ENCODE measurements around the gene PHF19.

Gene PHF19

DNA sequence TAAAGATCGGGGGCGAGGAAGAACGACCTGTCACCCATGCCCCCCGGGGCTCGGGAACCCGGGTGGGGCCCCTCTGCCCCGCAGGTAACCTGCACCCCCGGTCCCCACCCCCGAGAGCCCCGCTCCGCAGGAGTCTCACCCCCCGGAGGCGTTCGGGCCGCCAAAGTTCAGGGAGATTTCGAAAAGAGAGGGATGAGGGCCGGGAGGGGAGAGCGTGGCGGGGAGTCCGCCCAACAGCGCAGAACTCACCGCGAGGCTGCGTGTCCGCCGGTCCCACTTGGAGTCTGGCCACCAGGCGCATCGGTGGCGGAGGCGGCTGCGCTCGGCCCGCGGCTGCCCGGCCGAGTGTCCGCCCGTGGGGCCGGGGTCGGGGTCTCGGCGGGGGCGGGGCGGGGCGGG is at the start of gene PHF19:
PHF19 (minus strand) TSS at position 347 of the 399 bp plus-strand sequence. CDS start 2,447 bp downstream, outside the sequence.
- DNase-seq = peak in 1 of 4 experiments; percentile 47

DNA sequence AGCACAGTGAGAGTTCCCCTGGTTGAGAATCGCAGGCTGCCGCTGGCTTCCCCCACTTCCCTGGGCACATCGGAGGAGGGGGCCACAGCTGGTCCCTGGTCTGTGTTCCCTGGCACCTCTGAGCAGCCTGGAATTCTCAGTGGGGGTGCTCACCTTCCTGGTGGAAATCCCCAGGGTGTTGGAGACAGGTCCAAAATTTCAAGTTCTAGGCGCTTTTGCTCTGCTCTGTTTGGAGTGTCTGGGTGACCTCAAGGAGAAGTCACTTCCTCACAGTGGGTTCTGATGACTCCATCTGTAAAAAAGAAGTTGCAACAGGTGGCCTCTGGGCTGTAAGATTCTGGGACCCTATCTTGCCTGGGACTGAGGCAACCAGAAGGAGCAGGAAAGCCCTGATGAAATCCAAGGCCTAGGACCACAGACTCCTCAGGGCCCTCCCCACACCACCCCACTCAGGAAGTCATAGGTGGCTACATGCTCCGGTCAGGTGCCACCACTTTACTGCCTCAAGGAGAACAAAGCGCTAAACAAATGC is 49.5 kb upstream of the PHF19 start, which contains the start of gene TRAF1:
TRAF1 (minus strand) TSS at position 400 of the 532 bp plus-strand sequence. CDS start 721 bp downstream, outside the sequence.
- no peak for DNase-seq

DNA sequence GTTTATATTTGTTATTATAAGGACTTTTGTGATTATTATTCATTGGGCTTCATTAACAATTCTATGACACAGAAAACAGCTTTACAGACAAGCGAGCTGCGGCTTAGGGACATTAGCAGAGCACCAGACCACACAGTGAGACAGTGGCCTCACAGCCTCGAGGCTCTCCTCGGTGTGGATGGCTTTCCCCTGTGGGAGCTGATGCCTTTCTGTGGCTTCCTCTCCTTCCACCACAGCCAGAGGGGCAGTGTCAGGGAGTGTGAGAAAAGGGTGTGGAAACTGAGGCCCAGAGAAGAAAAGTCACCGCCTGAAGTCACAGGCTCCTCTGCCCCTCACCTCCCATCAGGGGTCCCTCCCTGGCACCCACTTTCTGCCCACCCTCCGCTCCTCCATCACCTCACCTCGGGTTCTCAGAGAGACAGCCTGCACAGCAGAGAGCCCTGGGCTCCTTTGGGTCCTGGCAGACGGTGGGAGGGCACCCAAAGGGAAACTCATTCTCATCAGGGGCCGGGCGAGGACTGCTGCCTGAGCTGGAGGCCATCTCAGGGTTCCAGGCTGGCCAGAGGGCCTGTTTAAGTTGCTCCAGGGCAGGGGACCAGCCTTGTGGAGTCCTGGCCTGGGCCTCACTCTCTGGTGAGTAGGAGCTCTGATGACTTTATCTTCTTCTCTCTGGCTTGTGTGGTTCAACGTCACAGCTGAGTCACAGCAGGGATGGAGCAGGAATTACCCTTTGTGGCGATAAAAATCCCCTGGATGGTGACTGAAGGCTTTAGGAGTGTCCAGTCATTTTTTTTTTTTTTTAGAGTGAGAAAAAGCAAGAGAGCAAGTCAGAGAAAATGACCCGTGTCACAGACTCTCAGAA is 48.8 kb upstream of the PHF19 start:
- peak in 2 of 4 experiments; percentile 22 to 28 for DNase-seq

DNA sequence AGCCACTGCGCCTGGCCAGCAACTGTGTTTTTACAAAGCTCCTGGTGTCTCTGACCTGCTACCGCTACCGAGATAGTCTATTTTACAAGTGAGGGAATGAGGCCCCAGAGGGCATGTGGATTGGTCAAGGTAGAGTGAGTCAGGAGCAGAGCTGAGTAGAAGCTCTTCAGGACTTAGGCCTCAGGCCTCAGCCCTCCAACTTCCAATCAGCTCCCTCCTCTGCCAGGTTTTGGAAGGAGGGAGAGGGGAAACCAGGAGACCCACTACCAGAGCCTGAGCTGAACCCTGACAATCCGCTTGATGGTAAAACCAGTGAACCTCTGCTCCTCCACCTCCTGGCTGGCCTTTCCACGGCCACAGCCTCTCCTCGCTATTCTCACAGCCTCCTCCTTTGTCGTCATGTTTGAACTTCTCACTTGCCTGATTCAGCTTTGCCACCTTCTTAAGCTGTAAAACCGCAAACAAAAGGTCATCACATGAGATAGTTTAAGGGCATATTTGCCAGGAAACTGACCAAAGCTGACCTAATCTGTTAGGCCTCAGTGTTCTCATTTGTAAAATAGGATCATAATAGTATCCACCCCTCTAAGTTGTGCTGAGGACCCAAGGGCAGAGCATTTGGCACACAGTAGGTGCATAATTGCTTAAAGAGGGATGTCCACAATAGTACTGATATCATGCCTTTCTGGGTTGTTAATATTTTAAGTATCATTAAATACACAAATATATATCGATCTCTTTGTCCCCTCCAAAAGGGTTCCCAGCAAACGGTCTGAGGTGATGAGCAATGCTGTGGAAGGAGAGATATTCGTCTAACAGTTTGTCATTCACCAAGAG is 47.9 kb upstream of the PHF19 start:
- no peak for DNase-seq

DNA sequence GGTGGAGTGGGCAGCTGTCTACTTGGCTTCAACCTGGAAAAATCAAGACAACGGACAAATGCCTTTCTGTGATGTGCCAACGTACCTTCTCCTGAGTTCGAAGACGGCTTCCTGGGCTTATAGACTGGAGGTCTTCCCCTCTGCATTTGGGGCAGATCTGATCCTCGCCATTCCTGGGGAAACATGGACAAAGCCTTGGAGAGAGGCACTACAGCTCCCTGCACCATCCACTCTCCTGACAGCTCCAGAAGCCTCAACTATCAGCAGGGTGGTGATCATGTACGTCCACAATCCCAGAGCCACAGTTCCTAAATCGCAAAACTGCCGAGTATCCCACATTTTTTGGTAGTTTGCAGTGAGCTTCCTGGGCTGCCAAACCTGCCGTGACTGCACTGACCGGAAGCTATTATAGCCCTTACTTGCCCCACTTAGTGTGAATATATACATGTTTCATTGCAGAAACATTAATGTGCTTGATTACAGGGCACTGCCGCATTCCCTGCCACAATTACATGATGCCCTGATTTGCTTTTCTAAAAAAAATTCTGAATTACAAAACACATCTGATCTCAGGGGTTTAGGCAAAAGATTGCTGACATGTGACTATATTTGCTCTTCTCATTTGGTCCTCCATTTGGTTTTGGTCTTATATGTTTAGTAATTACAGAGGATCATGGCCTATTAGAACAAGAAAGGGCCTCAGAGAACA is 46.8 kb upstream of the PHF19 start:
- no peak for DNase-seq

DNA sequence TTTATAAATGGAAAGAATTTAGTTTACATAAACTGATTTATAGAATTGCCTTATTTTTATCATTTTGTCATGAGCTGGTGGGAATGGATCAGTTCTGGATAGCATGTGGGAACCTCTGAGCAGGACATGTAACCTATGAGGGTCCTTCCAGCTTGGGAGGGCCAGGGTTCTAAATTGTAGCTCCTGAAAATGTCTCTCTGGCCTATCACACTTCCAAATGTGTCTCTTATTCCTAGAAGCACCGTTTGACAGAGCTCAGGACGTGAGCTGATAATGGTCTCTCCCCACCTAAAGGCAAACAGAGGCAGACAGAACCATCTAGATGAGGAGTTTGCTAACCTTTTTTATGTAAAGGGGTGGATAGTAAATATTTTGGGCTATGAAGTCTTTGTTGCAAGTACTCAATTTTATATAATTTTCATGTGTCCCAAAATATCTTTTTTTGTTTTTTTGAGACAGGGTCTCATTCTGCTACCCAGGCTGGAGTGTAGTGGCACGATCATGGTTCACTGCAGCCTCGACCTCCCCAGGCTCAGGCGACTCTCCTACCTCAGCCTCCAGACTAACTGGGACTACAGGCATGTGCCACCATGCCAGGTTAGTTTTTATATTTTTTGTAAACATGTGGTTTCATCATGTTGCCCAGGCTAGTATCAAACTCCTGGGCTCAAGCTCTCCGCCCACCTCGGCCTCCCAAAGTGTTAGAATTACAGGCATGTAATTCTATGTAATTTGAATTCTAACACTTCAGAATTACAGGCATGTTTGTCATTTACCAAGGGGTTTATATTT is 45.6 kb upstream of the PHF19 start:
- no peak for DNase-seq

DNA sequence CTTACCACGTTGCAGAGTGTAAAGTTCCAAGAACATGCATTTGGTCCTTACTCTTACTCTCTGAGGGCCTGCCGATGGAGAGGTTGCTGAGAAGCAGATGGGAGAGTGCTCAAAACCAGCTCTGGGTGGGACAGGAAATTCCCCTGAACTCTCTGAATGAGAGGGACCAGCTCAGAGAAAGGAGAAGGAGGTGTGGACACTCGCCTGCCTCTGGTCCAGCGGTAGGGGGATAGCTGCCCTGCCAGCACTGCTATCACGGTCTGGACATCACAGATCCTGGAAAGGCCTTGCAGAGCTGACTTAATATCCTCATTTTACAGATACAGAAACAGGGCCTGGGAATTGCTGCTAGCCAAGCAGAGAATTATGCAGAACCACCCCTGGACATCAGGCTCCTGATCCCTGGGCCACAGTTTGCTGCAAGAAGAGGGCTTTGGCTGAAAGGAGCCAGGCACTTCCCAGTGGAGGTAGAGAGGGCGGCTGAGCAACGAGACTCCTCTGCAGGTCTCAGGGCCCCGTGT is 44.7 kb upstream of the PHF19 start:
- DNase-seq = no peak

DNA sequence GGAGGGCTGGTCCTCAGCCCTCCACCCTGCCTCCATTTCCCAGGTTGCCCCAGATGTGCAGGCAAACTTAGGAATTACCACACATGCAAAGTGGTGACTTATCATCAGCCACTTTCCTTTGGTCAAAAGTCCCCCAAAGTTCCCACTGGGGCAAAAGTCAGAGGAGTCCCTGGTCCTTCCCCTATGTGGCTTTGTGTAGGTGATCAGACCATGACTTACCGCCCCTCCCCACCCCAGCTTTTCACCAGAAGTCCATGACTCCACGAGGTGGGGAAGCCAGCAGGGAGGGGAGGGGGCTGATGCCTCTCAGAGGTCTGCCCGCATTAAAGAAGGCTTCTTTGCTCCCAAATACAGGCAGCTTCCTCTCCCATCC is 43.8 kb upstream of the PHF19 start:
- no peak for DNase-seq

DNA sequence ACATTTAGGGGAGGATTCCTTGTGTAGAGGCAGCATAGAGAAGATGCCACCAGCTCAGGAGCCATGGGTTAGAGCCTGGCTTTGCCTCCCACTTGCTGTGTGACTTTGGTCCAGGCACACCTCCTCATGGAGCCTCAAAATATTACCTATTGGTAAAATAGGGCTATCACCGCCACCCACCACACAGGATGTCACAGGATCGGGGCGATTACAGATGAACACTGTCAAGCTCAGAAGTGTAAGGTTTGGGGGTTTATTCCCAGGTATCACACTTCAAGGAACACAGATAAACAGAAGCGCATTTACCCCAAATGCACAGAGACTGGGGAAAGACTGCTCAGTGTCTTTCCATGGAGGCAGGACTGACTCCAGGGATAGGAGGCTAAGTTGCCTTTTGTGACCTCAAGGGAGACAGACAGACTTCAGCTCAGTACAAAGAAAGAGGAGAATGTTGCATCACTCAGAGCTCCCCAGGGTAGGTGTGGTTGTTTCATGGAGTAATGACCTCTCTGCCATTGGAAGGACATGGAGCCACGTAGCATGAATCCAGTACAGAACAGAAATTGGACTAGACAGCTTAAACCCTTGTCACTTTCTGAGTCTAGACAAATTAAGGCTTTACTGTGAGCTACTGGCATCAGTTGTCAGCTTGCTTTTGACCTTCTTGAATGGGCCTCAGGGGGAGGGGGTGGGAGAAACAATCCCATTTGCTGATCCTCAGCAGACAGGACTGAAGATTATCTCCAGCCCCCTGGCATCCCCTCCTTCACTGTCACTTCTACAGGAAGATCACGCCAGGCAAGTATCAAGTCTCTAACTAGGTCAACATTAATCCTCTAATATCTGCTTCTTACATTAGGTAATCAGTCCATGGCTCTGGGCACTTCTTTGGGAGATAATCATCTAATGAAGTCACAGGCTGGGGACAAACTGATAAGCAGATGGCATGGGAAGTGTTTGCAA is 43.1 kb upstream of the PHF19 start:
- DNase-seq = no peak

DNA sequence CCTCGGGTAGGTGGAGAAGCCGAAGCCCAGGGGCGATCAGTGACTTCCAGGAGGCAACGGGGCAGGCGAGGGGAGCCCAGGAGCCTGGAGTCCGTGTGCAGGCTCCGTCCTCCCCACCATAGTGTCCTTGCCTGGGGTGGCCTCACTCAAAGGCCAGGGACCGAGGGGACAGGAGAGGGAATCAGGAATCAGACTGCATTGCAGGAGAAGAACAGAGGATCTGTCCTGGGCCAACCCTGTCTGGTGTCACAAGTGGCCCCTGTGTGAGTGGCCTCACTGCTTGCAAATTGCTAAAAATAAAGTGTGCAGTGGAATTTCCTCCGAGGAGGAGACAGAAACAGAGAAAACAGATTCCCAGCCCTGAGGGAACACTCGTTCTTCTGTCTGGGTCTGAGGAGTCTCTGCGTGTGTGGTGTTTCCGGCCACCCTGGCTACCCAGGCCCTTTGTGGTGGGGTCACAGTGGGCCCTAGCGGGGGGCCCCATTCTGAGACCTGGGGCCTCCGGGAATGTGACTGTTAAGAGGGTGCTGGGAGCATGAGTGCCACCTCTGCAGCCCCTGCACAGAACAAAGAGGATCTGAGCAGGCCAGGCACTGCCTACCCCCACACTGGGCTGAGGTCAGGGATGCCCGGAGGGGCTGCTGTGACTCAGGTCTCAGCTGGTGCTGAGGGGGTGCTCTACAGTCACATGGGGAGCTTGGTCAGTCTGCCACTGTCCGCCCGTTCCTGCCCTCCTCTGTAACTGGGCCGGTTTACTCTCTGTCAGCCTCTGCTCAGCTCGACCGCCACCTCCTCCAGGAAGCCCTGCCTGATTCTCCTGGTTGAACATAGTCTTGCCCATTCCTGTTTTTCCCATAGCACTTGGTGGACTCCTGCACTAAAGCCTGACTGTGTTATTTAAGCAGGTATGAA is 42.2 kb upstream of the PHF19 start:
- no peak for DNase-seq

DNA sequence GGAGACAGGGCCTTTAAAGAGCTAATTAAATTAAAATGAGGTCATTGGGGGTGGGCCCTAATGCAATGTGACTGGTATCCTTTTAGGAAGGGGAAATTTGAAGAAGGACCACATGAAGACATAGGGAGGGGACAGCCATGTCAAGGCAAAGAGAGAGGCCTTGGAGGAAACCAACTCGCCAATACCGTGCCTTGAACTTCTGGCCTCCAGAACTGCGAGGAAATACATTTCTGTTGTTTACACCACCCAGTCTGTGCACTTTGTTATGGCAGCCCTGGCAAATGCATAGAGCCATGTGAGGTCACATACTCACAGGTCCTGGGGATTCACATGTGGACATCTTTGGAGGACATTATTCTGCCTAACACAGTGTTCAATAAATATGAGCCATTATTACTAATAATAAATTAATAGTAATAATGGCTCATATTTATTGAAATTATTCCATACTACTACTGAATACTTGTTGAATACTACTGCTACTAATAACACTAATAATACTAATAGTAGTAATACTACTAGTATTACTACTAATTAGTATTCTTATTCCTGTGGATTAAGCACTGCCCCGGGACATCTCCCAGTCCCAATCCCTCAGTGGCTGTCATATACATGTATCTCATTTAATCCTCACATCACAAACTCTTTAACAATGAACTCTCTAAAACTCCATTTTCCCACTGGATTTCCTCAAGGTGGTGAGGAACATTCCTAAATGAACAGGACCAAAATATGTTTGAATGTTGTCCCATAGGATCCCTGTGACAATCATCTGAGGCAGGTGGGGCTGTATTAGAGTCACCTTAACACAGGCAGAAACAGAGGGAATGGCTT is 41.2 kb upstream of the PHF19 start:
- DNase-seq = no peak

DNA sequence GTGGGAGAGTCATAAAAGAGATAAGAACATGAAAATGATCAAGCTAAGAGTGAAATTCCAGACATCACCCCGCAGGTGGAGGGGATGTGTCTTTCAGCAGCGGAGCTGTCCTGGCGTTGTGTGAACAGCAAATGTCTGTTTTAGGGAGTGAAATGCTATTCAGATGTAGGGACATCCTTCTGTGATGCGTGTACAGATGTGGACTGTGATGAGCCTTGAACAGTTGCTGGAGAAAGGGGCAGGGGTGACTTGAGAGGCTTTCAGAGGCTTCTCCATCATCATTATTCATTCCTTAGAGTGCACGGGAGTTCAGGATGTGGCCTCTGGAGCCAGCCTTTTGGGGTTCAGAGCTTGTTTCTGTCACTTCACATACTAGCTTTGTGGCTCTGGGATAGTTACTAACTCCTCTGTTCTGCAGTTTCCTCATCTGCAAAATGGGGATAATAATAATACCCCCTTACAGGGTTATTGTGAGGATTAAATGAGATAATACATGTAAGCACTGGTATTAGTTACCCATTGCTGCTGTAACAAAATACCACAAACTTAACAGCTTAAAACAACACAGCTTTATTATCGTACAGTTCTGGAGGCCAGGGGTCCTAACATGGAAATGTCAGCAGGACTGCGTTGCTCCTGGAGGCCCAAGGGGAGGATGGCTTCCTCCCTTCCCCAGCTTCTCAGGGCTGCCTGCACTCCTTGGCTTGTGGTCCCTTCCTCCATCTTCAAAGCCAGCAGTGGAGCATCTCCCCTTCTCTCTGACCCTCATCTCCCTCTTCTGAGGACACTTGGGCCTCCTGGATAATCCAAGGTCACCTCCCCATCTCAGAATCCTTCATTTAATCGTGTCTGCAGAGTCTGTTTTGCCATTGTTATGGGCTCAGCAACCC is 40.2 kb upstream of the PHF19 start:
- DNase-seq = no peak

DNA sequence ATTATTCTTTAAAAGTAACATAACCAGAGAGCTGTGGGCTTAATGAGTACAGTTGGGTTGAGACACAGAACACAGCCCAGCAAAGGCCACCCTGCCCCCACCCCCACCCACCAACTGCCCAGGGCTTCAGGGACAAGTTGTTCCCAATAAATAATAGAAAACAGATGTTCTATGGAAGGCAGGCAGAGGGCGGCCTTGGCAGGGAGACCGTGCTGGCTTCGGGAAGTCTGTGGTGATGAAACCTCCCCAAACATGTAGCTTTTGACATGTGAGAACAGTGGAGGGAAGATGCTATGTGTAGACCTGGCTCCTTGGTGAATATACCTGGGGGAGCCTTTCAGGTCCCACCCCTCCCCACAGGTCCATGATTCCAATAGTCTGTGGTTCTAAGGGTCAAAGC is 39.6 kb upstream of the PHF19 start:
- no peak for DNase-seq

DNA sequence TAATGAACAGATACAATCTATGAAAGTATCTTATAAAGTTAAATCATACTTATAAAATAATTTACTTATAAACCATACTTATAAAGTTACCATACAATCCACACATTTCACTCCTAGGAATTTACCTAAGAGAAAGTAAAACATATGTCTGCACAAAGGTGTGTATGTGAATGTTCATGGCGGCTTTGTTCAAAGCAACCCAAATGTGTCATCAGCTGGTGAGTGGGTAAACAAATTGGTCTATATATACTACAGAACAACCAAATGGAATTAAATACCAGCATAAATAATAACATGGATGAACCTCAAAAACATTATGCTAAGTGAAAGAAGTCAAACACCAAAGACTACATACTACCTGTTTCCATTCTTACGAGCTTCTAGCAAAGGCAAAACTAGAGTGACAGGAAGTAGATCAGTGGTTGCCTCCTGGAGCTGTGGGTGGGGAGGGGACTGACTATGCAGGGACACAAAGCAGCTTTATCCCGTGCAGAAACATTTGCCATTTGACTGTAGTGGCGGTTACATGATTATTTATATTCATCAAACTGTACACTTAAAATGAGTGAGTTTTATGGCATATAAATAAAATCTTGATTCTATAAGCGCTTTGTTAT is 39.0 kb upstream of the PHF19 start:
- DNase-seq = peak in 1 of 4 experiments; percentile 19

DNA sequence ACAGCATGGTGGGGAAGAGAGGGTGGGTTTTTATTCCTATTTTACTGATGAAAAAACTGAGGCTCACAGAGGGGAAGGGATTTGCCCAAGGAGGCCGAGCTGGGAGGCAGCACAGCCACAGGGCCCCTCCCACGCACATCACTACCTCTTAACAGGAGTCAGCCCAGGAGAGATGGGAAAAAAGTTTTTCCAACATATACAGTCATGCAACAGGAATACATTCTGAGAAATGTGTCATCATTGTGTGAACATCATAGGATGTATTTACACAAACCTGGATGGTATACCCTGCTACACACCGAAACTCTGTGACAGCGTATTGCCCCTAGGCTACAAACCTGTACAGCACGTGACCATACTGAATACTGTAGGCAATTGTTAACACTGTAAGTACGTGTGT is 38.0 kb upstream of the PHF19 start:
- DNase-seq = no peak

DNA sequence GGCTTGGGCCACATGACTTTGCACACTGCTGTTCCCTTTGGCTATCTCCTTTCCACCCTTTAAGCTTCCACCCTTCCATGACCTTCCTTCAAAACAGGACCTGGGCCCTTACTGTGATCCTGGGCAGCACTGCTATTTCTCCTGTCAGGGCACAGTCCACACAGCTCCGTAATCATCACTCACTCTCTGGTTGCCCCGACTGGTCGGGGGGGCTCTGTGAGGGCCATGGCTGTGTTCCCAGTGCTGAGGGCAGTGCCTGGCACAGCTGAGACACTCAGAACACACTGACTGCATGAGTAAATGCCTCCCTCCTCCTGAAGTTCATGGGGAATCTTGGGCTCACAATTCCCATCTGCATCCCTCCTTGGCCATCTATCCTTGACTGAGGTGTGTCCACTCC is 37.4 kb upstream of the PHF19 start:
- DNase-seq = no peak

All from activated naive CD4-positive, alpha-beta T cell (primary cell).